Measurements from ENCODE around the gene LRIT2.

The LRIT2 gene

DNA sequence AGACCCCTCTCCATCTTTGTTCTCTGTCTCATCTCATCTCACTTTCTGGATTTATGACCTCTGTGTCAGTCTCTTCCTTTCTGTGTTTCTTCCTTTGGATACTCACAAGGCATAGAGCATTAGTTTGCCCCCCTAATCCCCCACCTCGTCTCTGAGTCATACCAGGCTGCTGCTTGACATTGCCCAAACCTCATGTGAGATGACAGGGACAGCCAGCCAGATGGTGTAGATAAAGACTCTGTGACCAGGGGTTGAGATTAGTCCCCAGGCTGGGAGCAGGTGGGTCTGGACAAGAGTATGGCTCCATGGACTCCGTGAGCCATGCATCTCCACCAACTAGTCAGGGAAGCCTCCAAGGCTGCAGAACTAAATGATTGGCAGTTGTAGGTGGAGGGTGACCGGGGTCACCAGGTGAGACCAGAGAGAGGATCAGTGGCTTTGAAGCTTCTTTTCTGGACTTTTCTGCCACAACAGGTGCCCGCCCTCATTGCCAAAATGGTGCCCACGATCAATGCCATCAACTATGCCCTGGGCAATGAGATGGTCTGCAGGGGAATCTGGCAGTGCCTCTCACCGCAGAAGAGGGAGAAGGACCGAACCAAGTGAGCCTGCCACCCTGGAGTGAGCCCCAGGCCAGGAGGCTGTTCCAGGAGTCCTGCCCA lies 32.8 kb upstream of the LRIT2 start:
- H3K4me3 ChIP-seq (ENCODE audit: low read depth in 1 of 2, low read length in 2 of 2) = no peak overlapping the region
- no peaks in the 10 kb centered on the region for H3K36me3 ChIP-seq (ENCODE audit: insufficient read depth, low read length)
- no peaks in the 10 kb centered on the region for H3K4me1 ChIP-seq (ENCODE audit: insufficient read depth, low read length)
- H3K9ac ChIP-seq (ENCODE audit: low read length) = no peak overlapping the region
- H3K9me3 ChIP-seq (ENCODE audit: low read length) = no peaks in the 10 kb centered on the region
- H3K27me3 ChIP-seq (ENCODE audit: control insufficient read depth in 1 of 2, insufficient read depth in 2 of 2, low read length in 2 of 2) = no peaks in the 10 kb centered on the region
- H3K27ac ChIP-seq (ENCODE audit: low read depth, low read length) = no peak overlapping the region

DNA sequence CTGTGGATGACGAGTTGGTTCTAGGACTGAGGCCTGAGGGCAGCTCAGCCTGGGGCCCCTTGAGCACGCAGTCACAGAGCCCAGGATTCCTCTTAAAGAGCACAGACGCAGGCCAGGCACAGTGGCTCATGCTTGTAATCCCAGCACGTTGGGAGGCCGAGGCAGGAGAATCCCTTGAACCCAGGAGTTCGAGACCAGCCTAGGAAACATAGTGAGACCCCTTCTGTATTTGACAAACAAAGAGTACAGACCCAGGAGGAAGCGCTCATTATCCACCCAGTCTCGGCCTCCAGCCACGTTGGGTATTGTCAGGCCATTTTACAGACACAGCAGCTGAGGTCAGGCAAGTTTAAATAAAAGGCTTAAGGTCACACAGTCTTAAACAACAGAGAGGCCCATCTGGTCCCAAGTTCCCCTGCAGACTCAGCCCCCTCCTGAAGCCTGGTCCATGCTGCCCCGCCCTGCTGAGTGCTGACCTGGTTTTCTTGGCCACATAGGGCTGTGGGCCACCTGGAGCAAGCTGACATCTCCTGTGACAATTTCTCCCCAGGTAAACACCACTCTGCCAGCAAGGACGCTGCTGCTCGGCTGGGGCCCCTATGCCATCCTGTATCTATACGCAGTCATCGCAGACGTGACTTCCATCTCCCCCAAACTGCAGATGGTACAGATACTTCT lies 32.1 kb upstream of the LRIT2 start:
- Histone ChIP-seq H3K4me3 (ENCODE audit: low read depth in 1 of 2, low read length in 2 of 2) (no peak overlapping the region), H3K27me3 (ENCODE audit: control insufficient read depth in 1 of 2, insufficient read depth in 2 of 2, low read length in 2 of 2) (no peaks in the 10 kb centered on the region), H3K27ac (ENCODE audit: low read depth, low read length) (no peak overlapping the region), H3K9ac (ENCODE audit: low read length) (no peak overlapping the region), H3K4me1 (ENCODE audit: insufficient read depth, low read length) (no peaks in the 10 kb centered on the region), H3K36me3 (ENCODE audit: insufficient read depth, low read length) (no peaks in the 10 kb centered on the region), H3K9me3 (ENCODE audit: low read length) (no peaks in the 10 kb centered on the region)

GRCh38 chr10:84256510-84257342 lies 31.4 kb upstream of the LRIT2 start:
- H3K9ac ChIP-seq (ENCODE audit: low read length) = no peak overlapping the region
- no peaks in the 10 kb centered on the region for H3K27me3 ChIP-seq (ENCODE audit: control insufficient read depth in 1 of 2, insufficient read depth in 2 of 2, low read length in 2 of 2)
- no peak overlapping the region for H3K27ac ChIP-seq (ENCODE audit: low read depth, low read length)
- H3K4me3 ChIP-seq (ENCODE audit: low read depth in 1 of 2, low read length in 2 of 2) = no peak overlapping the region
- no peaks in the 10 kb centered on the region for H3K4me1 ChIP-seq (ENCODE audit: insufficient read depth, low read length)
- no peaks in the 10 kb centered on the region for H3K9me3 ChIP-seq (ENCODE audit: low read length)
- no peaks in the 10 kb centered on the region for H3K36me3 ChIP-seq (ENCODE audit: insufficient read depth, low read length)

DNA sequence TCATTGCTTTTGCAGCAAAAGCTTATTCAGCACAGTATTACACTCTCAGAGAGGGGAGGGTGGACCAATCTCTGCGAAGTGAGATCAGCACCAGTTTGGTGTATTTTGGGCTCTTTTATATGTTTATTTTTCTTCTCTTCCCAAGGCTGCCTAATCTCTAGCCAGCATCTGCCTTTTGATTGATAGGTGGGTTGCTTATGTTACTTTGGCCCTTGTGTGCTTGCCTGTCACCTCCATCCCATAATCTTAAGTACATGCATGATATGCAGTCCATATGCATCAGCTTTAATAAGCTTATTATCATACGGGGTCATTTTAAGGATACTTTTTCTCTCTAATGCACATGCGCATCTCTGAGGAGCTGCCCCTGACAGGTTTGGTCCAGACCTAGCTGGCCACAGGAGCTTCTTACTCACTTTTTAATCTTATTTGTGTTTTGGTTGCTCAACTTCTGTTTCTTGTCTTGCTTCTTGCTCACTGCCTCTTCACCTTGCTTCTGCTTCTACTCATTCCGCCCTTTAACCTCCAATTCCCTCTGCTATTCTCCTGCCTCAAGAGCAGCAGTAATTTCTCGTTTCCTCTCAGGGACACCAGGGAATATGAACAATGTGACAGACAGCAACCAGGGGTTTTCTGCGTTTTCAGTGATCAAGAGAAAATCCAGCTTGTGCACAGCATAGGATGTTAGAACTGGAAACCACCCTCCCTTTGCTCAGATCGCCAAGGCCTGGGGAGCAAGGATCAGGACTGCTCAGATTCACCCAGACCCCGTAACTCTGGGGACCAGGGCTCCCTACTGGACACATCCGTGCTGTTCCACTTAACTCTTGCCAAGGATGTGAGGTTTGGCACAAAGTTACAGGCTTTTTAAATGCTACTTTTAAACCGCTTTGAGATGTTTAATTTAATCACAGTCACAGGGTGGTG lies 29.5 kb upstream of the LRIT2 start:
- Histone ChIP-seq H3K27me3 (ENCODE audit: control insufficient read depth in 1 of 2, insufficient read depth in 2 of 2, low read length in 2 of 2) (no peaks in the 10 kb centered on the region), H3K9ac (ENCODE audit: low read length) (no peak overlapping the region), H3K36me3 (ENCODE audit: insufficient read depth, low read length) (no peaks in the 10 kb centered on the region), H3K27ac (ENCODE audit: low read depth, low read length) (no peak overlapping the region), H3K4me3 (ENCODE audit: low read depth in 1 of 2, low read length in 2 of 2) (no peak overlapping the region), H3K9me3 (ENCODE audit: low read length) (no peaks in the 10 kb centered on the region), H3K4me1 (ENCODE audit: insufficient read depth, low read length) (no peaks in the 10 kb centered on the region)

DNA sequence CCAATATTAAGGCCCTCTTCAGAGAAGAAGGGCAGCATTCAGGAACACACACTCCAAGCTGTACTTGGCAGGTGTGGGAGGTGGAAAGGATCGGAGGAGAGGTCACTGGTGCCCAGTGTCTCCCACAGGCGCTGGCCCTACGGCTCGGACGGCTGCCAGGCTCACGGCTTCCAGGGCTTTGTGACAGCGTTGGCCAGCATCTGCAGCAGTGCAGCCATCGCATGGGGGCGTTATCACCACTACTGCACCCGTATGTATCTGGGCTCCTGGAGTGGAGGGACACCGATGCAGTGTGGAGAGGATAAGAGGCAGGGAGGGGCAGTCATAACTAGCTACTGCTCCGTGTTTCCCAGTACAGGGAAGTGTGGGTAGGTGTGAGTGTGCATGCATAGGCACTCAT lies 23.4 kb upstream of the LRIT2 start:
- H3K27me3 ChIP-seq (ENCODE audit: control insufficient read depth in 1 of 2, insufficient read depth in 2 of 2, low read length in 2 of 2) = no peaks in the 10 kb centered on the region
- H3K4me1 ChIP-seq (ENCODE audit: insufficient read depth, low read length) = no peaks in the 10 kb centered on the region

GRCh38 chr10:84247496-84247895 lies 22.2 kb upstream of the LRIT2 start:
- Histone ChIP-seq H3K27me3 (ENCODE audit: control insufficient read depth in 1 of 2, insufficient read depth in 2 of 2, low read length in 2 of 2) (no peaks in the 10 kb centered on the region), H3K27ac (ENCODE audit: low read depth, low read length) (no peak overlapping the region), H3K4me1 (ENCODE audit: insufficient read depth, low read length) (no peaks in the 10 kb centered on the region), H3K4me3 (ENCODE audit: low read depth in 1 of 2, low read length in 2 of 2) (no peak overlapping the region), H3K36me3 (ENCODE audit: insufficient read depth, low read length) (no peaks in the 10 kb centered on the region), H3K9ac (ENCODE audit: low read length) (no peak overlapping the region), H3K9me3 (ENCODE audit: low read length) (no peaks in the 10 kb centered on the region)

More for the DNA sequence above, 23.4 kb upstream of the LRIT2 start:
- H3K4me3 ChIP-seq (ENCODE audit: low read depth in 1 of 2, low read length in 2 of 2) = no peak overlapping the region
- no peaks in the 10 kb centered on the region for H3K9me3 ChIP-seq (ENCODE audit: low read length)
- H3K27ac ChIP-seq (ENCODE audit: low read depth, low read length) = no peak overlapping the region
- no peaks in the 10 kb centered on the region for H3K36me3 ChIP-seq (ENCODE audit: insufficient read depth, low read length)
- H3K9ac ChIP-seq (ENCODE audit: low read length) = no peak overlapping the region

GRCh38 chr10:84244651-84245270 lies 19.4 kb upstream of the LRIT2 start, which contains the start of gene RGR:
RGR (plus strand) TSS chr10:84245053; CDS start chr10:84245091, 38 bp downstream.
- Histone ChIP-seq H3K9ac (ENCODE audit: low read length) (no peak within 1 kb of the TSS), H3K36me3 (ENCODE audit: insufficient read depth, low read length) (no peaks in the 10 kb centered on the region), H3K27me3 (ENCODE audit: control insufficient read depth in 1 of 2, insufficient read depth in 2 of 2, low read length in 2 of 2) (no peaks in the 10 kb centered on the region), H3K4me3 (ENCODE audit: low read depth in 1 of 2, low read length in 2 of 2) (no peak within 1 kb of the TSS), H3K27ac (ENCODE audit: low read depth, low read length) (no peak within 1 kb of the TSS), H3K4me1 (ENCODE audit: insufficient read depth, low read length) (no peaks in the 10 kb centered on the region), H3K9me3 (ENCODE audit: low read length) (no peaks in the 10 kb centered on the region)

GRCh38 chr10:84243759-84244158 lies 18.4 kb upstream of the LRIT2 start:
- no peak overlapping the region for H3K9ac ChIP-seq (ENCODE audit: low read length)
- H3K4me1 ChIP-seq (ENCODE audit: insufficient read depth, low read length) = no peaks in the 10 kb centered on the region
- no peak overlapping the region for H3K4me3 ChIP-seq (ENCODE audit: low read depth in 1 of 2, low read length in 2 of 2)
- peaks cover 0 to under 1% of the 10 kb centered on the region in 2 donors for H3K27me3 ChIP-seq (ENCODE audit: control insufficient read depth in 1 of 2, insufficient read depth in 2 of 2, low read length in 2 of 2)
- no peaks in the 10 kb centered on the region for H3K36me3 ChIP-seq (ENCODE audit: insufficient read depth, low read length)
- H3K9me3 ChIP-seq (ENCODE audit: low read length) = no peaks in the 10 kb centered on the region
- no peak overlapping the region for H3K27ac ChIP-seq (ENCODE audit: low read depth, low read length)

- H3K27me3 ChIP-seq (ENCODE audit: control insufficient read depth in 1 of 2, insufficient read depth in 2 of 2, low read length in 2 of 2) = peaks cover 5 to 8% of the 10 kb centered on the region in 2 donors
- no peaks in the 10 kb centered on the region for H3K4me1 ChIP-seq (ENCODE audit: insufficient read depth, low read length)
- H3K9me3 ChIP-seq (ENCODE audit: low read length) = no peaks in the 10 kb centered on the region
- no peak within 1 kb of the TSS for H3K9ac ChIP-seq (ENCODE audit: low read length)
- no peak within 1 kb of the TSS for H3K27ac ChIP-seq (ENCODE audit: low read depth, low read length)
- no peak within 1 kb of the TSS for H3K4me3 ChIP-seq (ENCODE audit: low read depth in 1 of 2, low read length in 2 of 2)
- H3K36me3 ChIP-seq (ENCODE audit: insufficient read depth, low read length) = no peaks in the 10 kb centered on the region
These were observed 15.9 kb upstream of the LRIT2 start, which contains the start of gene LRIT1 for GRCh38 chr10:84241185-84241790. LRIT1 (minus strand) TSS chr10:84241546; CDS start chr10:84241439, 107 bp downstream.

GRCh38 chr10:84238909-84239308 lies 13.6 kb upstream of the LRIT2 start:
- Histone ChIP-seq H3K27ac (ENCODE audit: low read depth, low read length) (no peak overlapping the region), H3K4me3 (ENCODE audit: low read depth in 1 of 2, low read length in 2 of 2) (no peak overlapping the region), H3K27me3 (ENCODE audit: control insufficient read depth in 1 of 2, insufficient read depth in 2 of 2, low read length in 2 of 2) (peaks cover 5 to 8% of the 10 kb centered on the region in 2 donors), H3K9me3 (ENCODE audit: low read length) (no peaks in the 10 kb centered on the region), H3K4me1 (ENCODE audit: insufficient read depth, low read length) (no peaks in the 10 kb centered on the region), H3K9ac (ENCODE audit: low read length) (no peak overlapping the region), H3K36me3 (ENCODE audit: insufficient read depth, low read length) (no peaks in the 10 kb centered on the region)

All from muscle layer of colon (tissue), 2 donors.